ENCODE measurements around the gene KLF3. TPM values are rescaled to one million over a fixed set of nuclear protein-coding genes. Genes with fewer than 3 reads are reported as not detected.

KLF3 gene
- total and polyA plus RNA-seq, 2 experiments from 2014 or later: 13.8 to 14.7 TPM

- TF ChIP-seq EZH2 (IDR thresholded peaks at IDR 0.05; ENCODE audit: insufficient read depth, poor library complexity, severe bottlenecking) (no peak), EZH2phosphoT487 (IDR thresholded peaks at IDR 0.05; ENCODE audit: insufficient read depth, low read depth) (no peak)
- Histone ChIP-seq H3K36me3 (ENCODE audit: low read depth) (no peaks in the 10 kb centered on the region), H2AFZ (no peak overlapping the region), H3K4me3 (no peak overlapping the region), H3K9me3 (ENCODE audit: low read depth) (no peaks in the 10 kb centered on the region), H3K4me1 (ENCODE audit: insufficient read depth) (no peaks in the 10 kb centered on the region), H3K27ac (no peak overlapping the region), H3K79me2 (ENCODE audit: insufficient read depth) (no peaks in the 10 kb centered on the region), H3K9ac (no peak overlapping the region), H3K9me2 (ENCODE audit: insufficient read depth) (no peaks in the 10 kb centered on the region), H4K20me1 (ENCODE audit: insufficient read depth) (no peaks in the 10 kb centered on the region), H3K27me3 (replicated peaks; ENCODE audit: insufficient read depth) (no peaks in the 10 kb centered on the region), H3F3A (ENCODE audit: insufficient read depth) (no peaks in the 10 kb centered on the region), H3K4me2 (ENCODE audit: unreplicated experiment) (no peak overlapping the region)
- WGBS, 2 experiments (ENCODE audit: low coverage in 1 of 2, low lambda C conversion rate in 2 of 2, missing lambda C conversion rate in 2 of 2): 98 to 100% methylated on average over 2 of the region's 2 CpGs
- in situ Hi-C loops (cut with MboI): no loop called here
- DNase-seq: no peak
Observed at GRCh38 chr4:38647101-38647819, 16.7 kb upstream of the KLF3 start.

GRCh38 chr4:38650133-38650532 is 13.9 kb upstream of the KLF3 start:
- Histone ChIP-seq H3F3A (ENCODE audit: insufficient read depth) (no peaks in the 10 kb centered on the region), H3K79me2 (ENCODE audit: insufficient read depth) (no peaks in the 10 kb centered on the region), H4K20me1 (ENCODE audit: insufficient read depth) (no peaks in the 10 kb centered on the region), H3K4me3 (no peak overlapping the region), H3K4me1 (ENCODE audit: insufficient read depth) (no peaks in the 10 kb centered on the region), H3K27me3 (replicated peaks; ENCODE audit: insufficient read depth) (no peaks in the 10 kb centered on the region), H3K9ac (no peak overlapping the region), H3K4me2 (ENCODE audit: unreplicated experiment) (no peak overlapping the region), H3K36me3 (ENCODE audit: low read depth) (no peaks in the 10 kb centered on the region), H3K9me3 (ENCODE audit: low read depth) (no peaks in the 10 kb centered on the region), H2AFZ (no peak overlapping the region), H3K9me2 (ENCODE audit: insufficient read depth) (no peaks in the 10 kb centered on the region), H3K27ac (no peak overlapping the region)
- no peak for DNase-seq
- in situ Hi-C loops (cut with MboI): no loop called here
- no peak for TF ChIP-seq EZH2phosphoT487 (IDR thresholded peaks at IDR 0.05; ENCODE audit: insufficient read depth, low read depth)
- TF ChIP-seq EZH2 (IDR thresholded peaks at IDR 0.05; ENCODE audit: insufficient read depth, poor library complexity, severe bottlenecking): no peak
- 65 to 69% methylated on average over 9 of the region's 9 CpGs for WGBS, 2 experiments (ENCODE audit: low coverage in 1 of 2, low lambda C conversion rate in 2 of 2, missing lambda C conversion rate in 2 of 2)

GRCh38 chr4:38654273-38654672 is 9.7 kb upstream of the KLF3 start:
- in situ Hi-C loops (cut with MboI): no loop called here

GRCh38 chr4:38656111-38656510 is 7.9 kb upstream of the KLF3 start:
- Histone ChIP-seq H2AFZ (no peak overlapping the region), H3K79me2 (ENCODE audit: insufficient read depth) (no peaks in the 10 kb centered on the region), H3K9ac (no peak overlapping the region), H3K36me3 (ENCODE audit: low read depth) (no peaks in the 10 kb centered on the region), H3K9me3 (ENCODE audit: low read depth) (no peaks in the 10 kb centered on the region), H3K4me2 (ENCODE audit: unreplicated experiment) (no peak overlapping the region), H3K27me3 (replicated peaks; ENCODE audit: insufficient read depth) (no peaks in the 10 kb centered on the region), H3K4me1 (ENCODE audit: insufficient read depth) (no peaks in the 10 kb centered on the region), H3F3A (ENCODE audit: insufficient read depth) (no peaks in the 10 kb centered on the region), H3K27ac (no peak overlapping the region), H4K20me1 (ENCODE audit: insufficient read depth) (no peaks in the 10 kb centered on the region), H3K4me3 (no peak overlapping the region), H3K9me2 (ENCODE audit: insufficient read depth) (no peaks in the 10 kb centered on the region)
- in situ Hi-C loops (cut with MboI): no loop called here
- no peak for TF ChIP-seq EZH2phosphoT487 (IDR thresholded peaks at IDR 0.05; ENCODE audit: insufficient read depth, low read depth)
- no peak for TF ChIP-seq EZH2 (IDR thresholded peaks at IDR 0.05; ENCODE audit: insufficient read depth, poor library complexity, severe bottlenecking)
- DNase-seq: no peak
- WGBS, 2 experiments (ENCODE audit: low coverage in 1 of 2, low lambda C conversion rate in 2 of 2, missing lambda C conversion rate in 2 of 2): 29 to 37% methylated on average over 2 of the region's 2 CpGs

More at GRCh38 chr4:38654273-38654672, 9.7 kb upstream of the KLF3 start:
- Histone ChIP-seq H3K36me3 (ENCODE audit: low read depth) (no peaks in the 10 kb centered on the region), H3K27me3 (replicated peaks; ENCODE audit: insufficient read depth) (no peaks in the 10 kb centered on the region), H3K79me2 (ENCODE audit: insufficient read depth) (no peaks in the 10 kb centered on the region), H4K20me1 (ENCODE audit: insufficient read depth) (no peaks in the 10 kb centered on the region), H3K27ac (no peak overlapping the region), H3K4me2 (ENCODE audit: unreplicated experiment) (no peak overlapping the region), H3K9ac (no peak overlapping the region), H3K9me2 (ENCODE audit: insufficient read depth) (no peaks in the 10 kb centered on the region), H3K9me3 (ENCODE audit: low read depth) (no peaks in the 10 kb centered on the region), H3F3A (ENCODE audit: insufficient read depth) (no peaks in the 10 kb centered on the region), H2AFZ (no peak overlapping the region), H3K4me1 (ENCODE audit: insufficient read depth) (no peaks in the 10 kb centered on the region), H3K4me3 (no peak overlapping the region)
- 67 to 69% methylated on average over 7 to 8 of the region's 8 CpGs for WGBS, 2 experiments (ENCODE audit: low coverage in 1 of 2, low lambda C conversion rate in 2 of 2, missing lambda C conversion rate in 2 of 2)
- no peak for DNase-seq
- TF ChIP-seq EZH2 (IDR thresholded peaks at IDR 0.05; ENCODE audit: insufficient read depth, poor library complexity, severe bottlenecking) (no peak), EZH2phosphoT487 (IDR thresholded peaks at IDR 0.05; ENCODE audit: insufficient read depth, low read depth) (no peak)
